Stomach (tissue), 4 donors: Measurements from ENCODE around the gene CHAT.

Experiments used
- CTCF ChIP-seq, 7 experiments: fragments of 450-650 bp in 4 of 7; fragments of 200-600 bp in 3 of 7; sonication (generic) in 3 of 7; IDR thresholded peaks; one replicate each; pipeline ENCODE4 v1.5.1; 2016 to 2019; ENCODE audit warnings: antibody characterized with exemption in 7 of 7, control low read depth in 2 of 7, mild to moderate bottlenecking in 1 of 7
- POLR2A ChIP-seq, 4 donors: fragments of 450-650 bp; IDR thresholded peaks; one replicate each; pipeline ENCODE4 v1.6.1; 2016; ENCODE audit warnings: antibody characterized with exemption in 4 of 4, control low read depth in 2 of 4, mild to moderate bottlenecking in 1 of 4, moderate library complexity in 1 of 4
- POLR2AphosphoS5 ChIP-seq, 3 donors: sonication (generic); formaldehyde crosslinking; IDR thresholded peaks; one replicate each; pipeline ENCODE4 v1.6.1; 2016; ENCODE audit warnings: antibody characterized with exemption in 3 of 3

GRCh38 chr10:49651917-49652316 is 38.1 kb downstream of the CHAT start:
- TF ChIP-seq POLR2AphosphoS5 (IDR thresholded peaks at IDR 0.05) (no peak), POLR2A (IDR thresholded peaks at IDR 0.05) (no peak), CTCF (IDR thresholded peaks at IDR 0.05) (no peak)
